Placental epithelial cell (primary cell): ENCODE measurements around the gene CT45A3. TPM values are rescaled to one million over a fixed set of nuclear protein-coding genes. Genes with fewer than 3 reads are reported as not detected.

Source experiments
- small RNA-seq: library from RNA; depleted of rRNA; stranded (forward); fragments of <200 nt; gene quantifications from one replicate; pipeline ENCODE3, GENCODE V24; 2012
- total RNA-seq: library from RNA; depleted of rRNA; stranded (reverse); fragments of >200 nt; gene quantifications from 2 replicates; pipeline ENCODE4 v1.2.3, GENCODE V29; 2012

The CT45A3 gene, protein sequence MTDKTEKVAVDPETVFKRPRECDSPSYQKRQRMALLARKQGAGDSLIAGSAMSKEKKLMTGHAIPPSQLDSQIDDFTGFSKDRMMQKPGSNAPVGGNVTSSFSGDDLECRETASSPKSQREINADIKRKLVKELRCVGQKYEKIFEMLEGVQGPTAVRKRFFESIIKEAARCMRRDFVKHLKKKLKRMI
- not detected in 2 replicates for total RNA-seq

GRCh38 chrX:135768091-135768490, at the start of gene CT45A3:
CT45A3 (minus strand) TSS chrX:135768191; CDS start chrX:135764444, 3,747 bp downstream.

DNA sequence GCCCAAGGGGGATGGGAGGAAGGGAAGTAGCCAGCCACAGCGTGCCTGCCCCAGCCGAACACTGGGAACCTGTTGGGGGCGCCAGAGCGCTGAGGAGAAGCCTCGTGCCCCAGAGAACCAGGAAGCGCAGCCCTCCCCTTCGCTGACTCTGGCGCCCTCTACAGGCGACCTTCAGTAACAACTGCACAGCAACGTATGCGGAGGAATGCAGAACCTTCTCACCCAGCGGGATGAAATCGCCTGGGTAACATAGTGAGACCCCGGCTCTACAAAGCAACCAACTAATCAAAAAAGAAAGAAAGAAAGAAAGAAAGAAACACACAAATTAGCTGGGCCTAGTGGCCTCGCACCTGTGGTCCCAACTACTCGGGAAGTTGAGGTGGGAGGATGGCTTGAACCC, 34.7 kb upstream of the CT45A3 start, which contains the start of gene CT45A6:
Gene CT45A6, minus strand, starts transcription at position 101 of the 400 bp plus-strand sequence. CDS start 3,794 bp downstream, outside the sequence.

GRCh38 chrX:135785403-135785802, 17.4 kb upstream of the CT45A3 start, which contains the start of gene CT45A5:
CT45A5 (minus strand) TSS chrX:135785503; CDS start chrX:135781729, 3,774 bp downstream.

GRCh38 chrX:135713183-135713689, 54.8 kb downstream of the CT45A3 start, which contains the start of gene CT45A1:
CT45A1 (plus strand) TSS chrX:135713639; CDS start chrX:135718941, 5,302 bp downstream.

Small RNA genes lying within 50 kb of the gene (small RNA-seq; reads per million reads assigned to genes)
- gene AC240442.1: not detected

Other genes with a start within 250 kb of the CT45A3 start
- 4.1 and 9.0 TPM in 2 replicates for gene INTS6L, start 247.5 kb downstream of the CT45A3 start, total RNA-seq
- not detected in 2 replicates for gene CT45A1, start 54.6 kb downstream of the CT45A3 start, total RNA-seq
- gene CT45A5, start 17.3 kb upstream of the CT45A3 start, total RNA-seq: not detected in 2 replicates
- not detected in 2 replicates for gene CT45A6, start 34.6 kb upstream of the CT45A3 start, total RNA-seq
- gene CT45A2, start 51.8 kb upstream of the CT45A3 start, total RNA-seq: not detected in 2 replicates
- gene CT45A7, start 69.1 kb upstream of the CT45A3 start, total RNA-seq: not detected in 2 replicates
- gene CT45A8, start 86.3 kb upstream of the CT45A3 start, total RNA-seq: not detected in 2 replicates
- gene CT45A9, start 103.6 kb upstream of the CT45A3 start, total RNA-seq: not detected in 2 replicates
- gene CT45A10, start 125.3 kb upstream of the CT45A3 start, total RNA-seq: not detected in 2 replicates
- gene SAGE1, start 125.5 kb upstream of the CT45A3 start, total RNA-seq: not detected in 2 replicates
- gene MMGT1, start 205.8 kb upstream of the CT45A3 start, total RNA-seq: 14.1 and 21.1 TPM in 2 replicates
- gene SLC9A6, start 217.2 kb upstream of the CT45A3 start, total RNA-seq: 16.9 and 21.9 TPM in 2 replicates